Effector CD4-positive, alpha-beta T cell (primary cell): ENCODE data around the gene UNC80.

ENCODE experiments used
- DNase-seq: peaks from one replicate; pipeline ENCODE4 v3.0.0-alpha.2; 2020

The UNC80 gene

DNA sequence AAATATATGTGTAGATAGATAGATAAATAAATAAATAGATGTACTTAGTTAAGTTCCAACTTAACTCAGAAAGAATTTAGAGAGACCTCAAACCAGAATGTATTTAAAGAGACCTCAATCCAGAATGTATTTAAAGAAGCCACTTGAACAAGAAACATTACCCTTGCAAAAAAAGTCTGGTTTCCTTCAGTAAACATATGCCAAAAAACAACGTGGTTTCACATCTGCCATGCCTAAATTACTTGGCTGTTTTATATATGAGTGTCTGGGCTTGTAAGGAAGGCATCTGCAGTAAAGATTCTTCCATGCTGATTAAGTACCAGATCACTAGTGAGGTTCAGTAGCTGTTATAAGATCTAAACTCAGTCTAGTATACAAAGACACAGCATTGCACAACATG lies 201.7 kb downstream of the UNC80 start:
- no peak for DNase-seq

DNA sequence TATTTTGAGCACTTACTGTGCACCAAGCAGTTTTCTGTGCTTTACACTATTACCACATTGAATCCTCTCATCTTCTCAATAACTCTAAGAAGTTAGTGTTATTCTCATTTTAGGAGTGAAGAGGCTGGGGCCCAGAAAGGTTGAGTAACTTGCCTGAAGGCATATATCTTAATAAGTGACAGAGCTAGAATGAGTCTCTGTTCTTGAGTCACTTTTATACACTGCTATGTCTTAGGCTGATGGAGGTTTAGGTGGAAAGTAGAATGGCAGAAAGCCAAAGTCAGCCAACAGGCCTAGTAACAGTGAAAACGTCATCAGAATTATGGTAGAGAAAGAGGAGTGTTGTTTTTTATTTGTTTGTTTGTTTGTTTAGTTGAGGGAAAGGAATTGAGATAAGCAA lies 202.9 kb downstream of the UNC80 start:
- DNase-seq: no peak

DNA sequence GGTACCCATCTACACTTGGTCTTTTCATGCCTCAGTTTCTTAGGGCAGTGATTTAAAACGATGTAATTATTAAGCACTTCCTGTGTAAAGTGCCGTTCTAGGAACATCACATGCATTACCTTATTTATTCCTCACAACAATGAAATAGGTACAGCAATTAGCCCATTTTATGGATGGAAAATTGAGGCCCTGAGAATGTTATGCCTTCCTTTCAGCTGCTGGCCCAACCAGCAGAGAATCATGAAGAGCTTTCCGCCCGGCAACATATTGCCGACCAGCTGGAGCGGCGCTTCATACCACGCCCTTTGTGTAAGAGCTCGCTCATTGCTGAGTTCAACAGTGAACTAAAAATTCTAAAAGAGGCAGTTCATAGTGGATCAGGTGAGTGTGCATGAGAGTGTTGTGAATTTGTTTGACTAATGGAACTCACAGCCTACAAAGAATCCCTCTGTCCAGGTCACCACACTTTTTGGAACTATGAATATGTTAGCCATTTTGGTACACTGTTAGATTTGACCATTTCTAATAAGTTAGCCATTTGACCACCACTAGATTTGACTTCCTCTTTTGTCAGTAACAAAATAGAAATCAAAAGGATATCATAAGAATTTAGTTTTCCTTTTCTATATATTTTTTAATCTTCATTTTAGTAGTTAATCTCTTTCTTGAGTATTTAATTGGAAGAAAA lies 205.2 kb downstream of the UNC80 start:
- DNase-seq: no peak

DNA sequence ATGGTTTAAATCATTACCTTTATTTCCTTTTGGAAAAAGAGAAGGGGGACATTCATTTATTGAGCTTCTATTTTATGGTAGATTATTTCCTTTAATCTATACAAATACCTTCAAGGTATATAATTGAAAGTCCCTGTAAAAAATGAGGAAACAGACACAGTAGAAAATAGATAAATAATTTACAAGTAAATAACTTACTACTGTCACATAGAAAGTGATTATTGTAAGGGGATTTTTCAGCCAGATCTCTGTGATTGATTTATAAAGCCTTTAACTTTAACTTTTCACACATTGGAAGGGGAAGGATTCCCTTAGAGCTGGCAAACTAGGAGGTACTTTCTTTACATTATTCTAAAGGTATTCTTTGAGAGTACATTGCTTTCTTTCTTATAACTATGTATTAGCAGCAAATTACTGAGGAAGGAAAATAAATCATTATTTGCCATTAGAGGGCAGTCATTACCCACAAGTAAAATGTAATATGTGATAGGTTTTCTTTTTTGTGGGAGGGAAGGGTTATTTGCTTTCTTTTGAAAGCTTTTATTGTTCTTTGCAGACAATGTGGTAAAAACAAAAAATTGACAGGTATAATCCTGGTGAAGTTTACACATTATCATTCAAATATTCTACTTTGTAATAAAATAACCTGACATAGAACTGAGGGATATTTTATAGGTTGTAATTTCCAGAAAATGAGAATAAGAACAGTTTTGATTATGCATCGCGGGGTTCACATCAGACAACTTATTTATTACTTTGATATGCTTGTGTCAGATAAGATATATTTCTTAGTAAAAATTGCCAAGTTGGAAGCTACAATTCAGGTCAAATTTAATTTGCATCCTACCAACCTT lies 206.0 kb downstream of the UNC80 start:
- no peak for DNase-seq

DNA sequence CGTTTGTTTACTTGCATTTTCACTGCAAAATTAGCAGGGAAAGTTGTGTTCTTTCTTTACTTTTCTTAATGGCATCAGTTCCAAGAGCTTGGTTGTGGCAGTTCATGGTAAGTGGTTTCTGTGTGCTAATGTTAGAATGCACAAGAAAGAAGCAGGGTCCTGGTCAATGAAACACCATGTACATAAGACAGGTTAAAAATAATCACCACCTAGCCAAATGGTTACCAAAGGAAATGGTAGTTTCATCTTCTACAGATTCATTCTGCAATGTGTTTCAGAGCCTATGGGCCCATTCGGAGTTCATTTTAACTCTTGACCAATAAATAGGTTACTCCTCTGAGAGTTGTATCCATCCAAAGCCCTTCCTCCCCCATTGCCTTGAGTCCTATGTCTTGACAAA lies 212.7 kb downstream of the UNC80 start:
- no peak for DNase-seq

DNA sequence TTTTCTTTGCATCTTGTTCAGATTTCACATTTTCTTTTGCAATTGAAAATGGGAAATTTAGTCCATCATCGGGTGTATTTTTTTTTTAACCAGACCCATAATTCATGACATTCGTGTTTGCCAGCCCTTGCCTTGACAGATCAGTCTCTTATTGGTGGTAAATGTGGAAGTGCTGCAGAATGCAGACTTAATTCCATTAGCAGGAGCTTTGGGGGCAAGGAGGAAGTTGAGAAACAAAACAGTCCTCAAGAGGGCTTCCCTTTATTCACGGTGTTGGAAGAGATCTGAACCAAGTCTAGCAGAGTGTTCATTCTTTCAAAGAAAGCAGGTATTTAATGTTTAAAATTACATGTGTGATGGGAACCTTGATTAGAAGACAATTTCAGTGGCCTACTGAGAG lies 214.2 kb downstream of the UNC80 start:
- no peak for DNase-seq

DNA sequence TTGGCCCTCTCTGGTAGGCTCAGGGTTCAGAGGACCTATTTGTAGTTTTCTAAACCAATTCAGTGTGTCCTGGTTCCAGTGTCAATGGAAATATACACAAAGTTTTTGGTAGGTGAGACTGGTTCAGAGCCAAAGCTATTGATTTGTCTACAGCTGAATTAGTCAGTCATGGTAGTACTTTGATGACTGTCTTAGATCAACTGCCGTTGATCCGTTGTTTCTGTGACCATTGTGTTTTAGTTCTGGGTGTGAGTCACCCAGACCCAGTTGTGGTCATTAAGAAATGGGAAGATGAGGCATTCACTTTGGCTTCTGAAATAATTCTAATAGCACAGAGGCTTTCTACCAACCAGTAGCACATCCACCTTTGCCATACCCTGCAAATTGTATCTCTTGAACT lies 214.8 kb downstream of the UNC80 start:
- DNase-seq: no peak

DNA sequence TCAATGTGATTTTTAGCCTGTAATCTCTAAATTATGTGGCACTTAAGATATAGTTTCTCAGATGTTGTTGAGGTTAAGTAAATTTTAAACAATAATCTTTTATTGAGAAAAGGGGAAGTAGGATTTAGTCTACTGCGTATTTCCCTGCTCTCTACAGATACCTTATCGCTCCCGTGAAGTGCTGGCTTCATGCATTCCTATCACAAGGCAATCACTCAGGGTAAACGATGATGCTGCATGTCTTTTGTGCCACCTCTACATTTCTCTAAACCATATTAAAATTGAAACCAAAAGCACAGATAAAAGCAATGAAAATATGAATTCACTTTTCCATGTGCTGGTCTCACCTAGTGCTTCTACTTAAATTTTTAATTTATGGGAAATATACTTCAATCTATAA lies 216.4 kb downstream of the UNC80 start:
- no peak for DNase-seq

DNA sequence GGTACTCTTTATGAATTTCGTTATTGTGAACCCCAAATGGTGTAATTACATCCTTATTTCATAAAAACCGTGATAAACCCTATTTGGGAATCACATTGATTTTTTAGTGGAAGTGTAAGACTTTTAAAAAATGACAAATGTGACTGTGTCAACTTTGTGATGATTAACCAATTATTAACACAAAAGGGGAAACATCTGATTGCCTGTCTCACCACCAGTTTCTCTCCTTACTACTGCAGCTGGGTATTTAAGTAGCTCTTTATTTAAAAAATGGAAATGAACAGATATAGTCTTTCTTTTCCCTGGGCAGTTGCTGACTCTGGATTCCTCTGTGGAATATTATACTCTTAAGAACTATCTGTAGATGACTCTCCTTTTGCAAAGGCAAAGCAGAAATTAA lies 219.2 kb downstream of the UNC80 start:
- DNase-seq: no peak

DNA sequence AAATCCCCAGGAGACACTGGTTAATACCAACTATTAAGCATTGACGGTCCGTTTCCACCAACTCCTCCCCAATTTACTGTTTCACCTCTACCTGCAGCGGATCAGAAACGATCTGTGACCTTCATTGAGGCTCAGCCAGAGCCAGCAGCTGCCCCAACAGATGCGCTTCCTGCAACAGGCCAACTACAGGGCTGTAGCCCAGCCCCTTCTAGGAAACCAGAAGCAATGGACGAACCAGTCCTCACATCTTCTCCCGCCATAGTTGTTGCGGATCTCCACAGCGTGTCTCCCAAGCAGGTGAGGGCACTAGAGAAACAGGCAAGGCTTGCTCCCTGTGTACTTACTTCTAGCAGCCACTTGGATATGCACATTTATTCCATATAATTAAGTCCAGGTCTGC lies 222.3 kb downstream of the UNC80 start:
- no peak for DNase-seq

DNA sequence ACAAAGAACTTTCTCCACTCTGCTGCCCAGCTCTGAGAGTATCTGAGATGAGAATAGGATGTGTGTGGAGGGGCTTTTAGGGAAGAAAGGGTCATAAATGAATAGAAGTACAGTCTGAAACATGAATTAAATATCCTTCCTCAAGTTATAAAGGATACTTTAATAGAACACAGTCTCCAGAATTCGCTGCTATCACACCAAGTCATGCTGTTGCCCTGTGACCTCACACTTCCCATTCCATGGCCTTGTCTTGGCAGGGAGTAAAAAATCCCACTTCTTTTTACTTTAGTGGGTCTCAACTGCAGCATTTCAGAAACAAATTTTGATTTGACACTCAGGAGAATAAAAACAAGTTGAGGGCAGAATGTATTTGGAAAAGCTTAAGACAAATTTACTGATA lies 227.0 kb downstream of the UNC80 start:
- DNase-seq: no peak

DNA sequence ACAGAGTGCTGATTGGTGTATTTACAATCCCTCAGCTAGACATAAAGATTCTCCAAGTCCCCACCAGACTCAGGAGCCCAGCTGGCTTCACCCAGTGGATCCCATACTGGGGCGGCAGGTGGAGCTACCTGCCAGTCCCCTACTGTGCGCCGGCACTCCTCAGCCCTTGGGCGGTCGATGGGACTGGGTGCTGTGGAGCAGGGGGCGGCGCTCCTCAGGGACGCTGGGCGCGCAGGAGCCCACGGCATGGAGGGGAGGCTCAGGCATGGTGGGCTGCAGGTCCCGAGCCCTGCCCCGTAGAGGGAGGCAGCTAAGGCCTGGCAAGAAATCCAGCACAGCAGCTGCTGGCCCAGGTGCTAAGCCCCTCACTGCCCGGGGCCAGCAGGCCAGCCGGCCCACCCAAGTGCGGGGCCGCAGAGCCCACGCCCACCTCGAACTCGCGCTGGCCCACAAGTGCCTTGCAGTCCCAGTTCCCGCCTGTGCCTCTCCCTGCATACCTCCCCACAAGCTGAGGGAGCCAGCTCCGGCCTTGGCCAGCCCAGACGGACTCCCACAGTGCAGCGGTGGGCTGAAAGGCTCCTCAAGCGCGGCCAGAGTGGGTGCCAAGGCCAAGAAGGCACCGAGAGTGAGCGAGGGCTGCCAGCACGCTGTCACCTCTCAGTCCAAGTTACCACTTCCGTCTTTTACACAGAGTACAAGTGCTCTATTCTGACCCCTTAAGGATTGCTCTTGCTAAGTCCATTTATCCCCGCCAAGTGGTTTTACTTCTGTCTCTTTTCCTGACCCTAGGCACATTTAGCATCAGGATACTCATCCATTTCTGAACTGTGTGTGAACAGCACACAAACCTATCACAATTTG lies 229.1 kb downstream of the UNC80 start:
- no peak for DNase-seq

DNA sequence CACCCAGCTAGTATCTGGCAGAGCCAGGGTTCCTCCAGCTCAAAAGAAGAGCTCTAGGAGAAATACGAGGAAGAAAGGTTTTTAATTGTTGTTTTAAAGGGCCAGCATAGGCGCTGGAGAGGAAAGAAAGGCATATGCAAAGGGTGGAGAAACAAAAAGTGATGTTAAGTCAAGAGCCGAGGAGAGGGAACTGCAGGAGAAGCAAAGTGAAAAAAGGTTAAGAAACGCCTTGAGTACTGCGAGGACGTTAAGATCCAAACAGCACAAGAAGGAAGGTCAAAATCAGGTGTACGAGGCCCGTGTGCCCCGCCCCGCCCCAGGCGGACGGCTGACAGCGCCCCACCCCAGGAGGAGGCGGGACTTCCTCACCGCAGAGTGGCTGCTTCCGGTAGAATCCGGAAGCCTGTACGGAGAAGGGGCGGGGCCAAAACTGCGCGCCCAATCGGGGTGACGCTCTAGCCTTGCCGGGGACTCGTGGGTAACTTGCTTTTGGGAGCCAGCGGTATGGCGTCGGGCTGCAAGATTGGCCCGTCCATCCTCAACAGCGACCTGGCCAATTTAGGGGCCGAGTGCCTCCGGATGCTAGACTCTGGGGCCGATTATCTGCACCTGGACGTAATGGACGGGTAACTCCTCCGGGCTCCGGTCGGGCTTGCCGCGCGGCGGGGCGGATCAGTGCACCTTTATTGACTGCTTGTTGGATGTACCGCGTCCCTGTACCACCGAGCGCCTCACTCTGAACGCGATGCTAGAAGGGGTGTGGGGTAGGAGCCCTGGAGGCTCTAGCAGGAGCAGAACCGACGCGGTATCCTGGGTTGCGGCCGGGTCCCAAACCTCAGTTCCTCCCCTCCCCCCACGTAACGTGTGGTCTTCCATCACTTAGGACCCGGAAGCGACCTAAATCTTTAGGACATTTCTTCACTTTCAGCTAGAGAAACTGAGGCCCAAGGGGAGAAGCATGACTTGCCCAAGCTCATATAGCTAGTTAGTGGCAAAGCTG lies 230.8 kb downstream of the UNC80 start, which contains the start of gene RPE:
Gene RPE (plus strand): TSS at position 481 of the 1,000 bp plus-strand sequence. CDS start 24 bp downstream, at position 505.
- peak; percentile 96 for DNase-seq

DNA sequence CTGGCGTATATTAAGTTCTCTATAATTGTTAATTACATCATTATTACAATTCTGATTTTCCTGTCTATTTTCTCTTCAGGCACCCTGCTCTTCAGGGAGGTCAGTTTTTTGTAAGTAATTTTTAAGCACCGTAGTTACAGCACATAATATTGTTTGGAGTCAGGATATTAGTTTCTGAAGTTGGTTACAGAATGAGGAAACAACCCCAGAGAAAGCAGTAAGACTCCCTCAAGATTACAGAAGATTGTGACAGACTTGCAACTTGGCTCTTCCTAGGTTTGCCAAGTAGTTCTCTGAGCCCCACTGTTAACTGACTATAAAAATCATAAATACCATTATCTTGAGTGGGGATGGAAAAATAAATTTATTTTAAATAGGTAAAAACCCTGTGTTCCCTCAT lies 231.7 kb downstream of the UNC80 start:
- no peak for DNase-seq

DNA sequence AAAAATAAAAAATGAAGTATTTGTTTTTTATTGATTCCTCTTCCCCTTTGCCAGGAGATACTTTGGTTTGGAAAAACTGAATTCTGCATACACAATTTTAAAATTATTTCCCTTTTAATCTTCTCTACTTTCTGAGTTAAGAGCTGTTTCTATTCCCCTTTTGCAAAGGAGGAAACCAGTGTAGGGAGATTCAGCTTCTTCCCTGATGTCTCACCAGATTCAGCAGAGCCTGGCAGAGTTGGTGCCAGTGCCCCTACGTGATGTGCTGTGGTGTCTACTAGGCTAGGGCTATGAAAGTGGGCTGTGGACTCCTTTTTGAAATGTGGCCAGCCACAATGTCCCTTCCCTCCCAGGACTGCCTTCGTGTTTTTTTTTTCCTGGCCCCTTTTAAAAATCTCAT lies 233.2 kb downstream of the UNC80 start:
- no peak for DNase-seq

DNA sequence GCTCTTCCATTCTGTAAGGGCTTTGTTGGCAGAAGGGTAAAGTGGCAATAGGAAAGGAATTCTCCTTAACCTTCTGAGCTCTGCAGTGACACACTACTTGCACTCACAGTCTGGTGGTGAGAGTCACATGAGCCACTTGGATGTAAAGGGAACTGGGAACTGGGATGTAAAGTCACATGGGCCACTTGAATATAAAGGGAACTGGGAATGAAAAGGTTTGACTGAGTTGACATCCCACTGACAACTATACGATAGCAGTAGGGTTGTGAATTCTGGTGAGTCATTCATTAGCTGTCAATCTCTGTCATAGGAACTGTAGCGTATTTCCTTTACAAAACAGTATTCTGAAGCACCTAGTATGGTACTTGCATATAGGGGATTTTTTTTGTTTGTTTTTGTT lies 236.3 kb downstream of the UNC80 start:
- no peak for DNase-seq

DNA sequence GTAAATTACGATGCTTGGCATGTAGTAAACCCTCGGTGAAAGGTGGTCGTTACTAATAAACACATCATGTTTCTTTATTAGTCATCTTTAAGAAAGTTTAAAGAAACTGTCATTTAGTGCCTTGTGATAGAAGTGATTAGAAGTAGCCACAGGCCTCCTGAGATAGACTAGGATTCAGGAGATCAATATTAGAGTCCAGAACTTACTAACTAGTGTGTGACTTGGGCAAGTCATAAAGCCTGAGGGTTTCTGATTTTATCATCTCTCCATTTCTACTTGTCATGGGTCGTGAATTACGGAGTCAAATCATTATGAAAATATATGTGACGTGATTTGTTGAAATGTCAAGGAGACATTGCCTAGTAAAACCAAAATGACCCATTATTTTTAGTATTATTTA lies 237.5 kb downstream of the UNC80 start:
- DNase-seq: no peak

DNA sequence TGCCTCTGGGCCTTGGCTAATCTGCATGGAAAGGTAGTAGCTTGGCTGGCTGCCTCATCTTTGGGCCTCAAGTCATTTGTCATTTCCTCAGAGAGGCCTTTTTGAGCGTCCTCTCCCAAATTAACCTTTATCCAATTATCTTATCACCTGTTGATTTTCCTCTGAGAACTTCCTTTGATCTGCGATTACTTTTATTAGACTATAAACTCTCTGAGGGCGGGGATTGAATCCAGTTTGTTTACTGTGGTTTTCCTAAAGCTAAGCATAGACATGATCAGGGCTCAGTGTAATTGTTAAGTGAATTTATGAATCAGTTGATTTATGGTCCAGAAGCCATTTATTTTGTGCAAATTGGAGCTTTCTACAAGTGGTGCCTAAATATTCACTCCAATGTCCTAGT lies 238.3 kb downstream of the UNC80 start:
- DNase-seq: no peak

DNA sequence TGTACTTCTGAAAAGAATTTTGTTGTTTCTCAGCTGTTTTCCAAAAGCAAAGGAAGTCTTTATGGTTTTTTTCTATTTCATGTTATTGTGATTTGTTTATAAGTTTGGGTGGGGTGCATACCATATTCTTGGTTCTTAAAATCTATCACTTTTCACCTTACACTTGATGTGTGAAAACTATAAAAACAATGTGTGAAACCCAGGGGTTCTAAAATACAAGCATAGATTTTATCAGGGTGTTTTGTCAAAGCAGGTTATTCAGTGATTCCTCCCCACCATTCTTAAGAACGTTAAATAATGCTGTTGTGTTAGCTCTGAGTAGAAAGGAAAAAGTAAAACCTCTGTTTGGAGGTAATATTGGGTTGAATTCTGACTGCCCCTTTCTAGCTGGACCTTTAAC lies 248.5 kb downstream of the UNC80 start:
- no peak for DNase-seq

DNA sequence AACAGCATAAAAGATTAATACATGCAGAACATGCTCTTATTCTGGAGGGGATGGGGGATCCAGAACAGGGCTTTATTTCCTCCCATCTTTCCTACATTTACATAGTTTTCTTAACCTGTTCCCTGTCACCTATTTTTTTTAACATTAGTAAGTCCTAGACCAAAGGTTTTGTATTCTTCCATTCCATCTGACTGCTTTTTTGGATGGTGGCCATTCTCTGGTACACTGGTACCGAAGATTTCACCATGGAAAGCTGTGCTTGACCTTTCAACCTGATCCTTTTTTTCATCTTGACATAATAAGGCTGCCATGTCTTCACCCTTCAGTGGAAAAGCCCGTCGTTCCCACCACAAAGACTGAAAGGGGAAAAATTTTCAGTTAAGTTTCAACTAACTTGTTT lies 251.2 kb downstream of the UNC80 start:
- DNase-seq: no peak

DNA sequence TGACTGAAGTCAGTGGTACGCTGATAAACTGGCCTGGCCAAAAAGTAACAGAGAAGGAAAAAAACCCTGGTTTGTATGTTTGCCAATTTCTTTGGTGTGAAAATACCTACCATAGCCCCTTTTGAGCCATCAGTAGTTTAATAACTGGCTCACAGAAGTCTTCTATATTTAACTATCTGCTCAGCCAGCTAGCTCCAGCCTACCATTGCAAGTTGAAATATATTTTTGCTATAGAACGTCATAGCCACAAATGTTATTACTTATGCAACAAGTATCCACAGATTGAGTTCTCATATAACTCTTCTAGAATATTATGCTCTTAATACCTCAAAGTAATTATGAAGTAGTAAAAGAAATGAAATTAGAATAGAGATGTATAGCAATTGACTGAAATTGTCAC lies 256.0 kb downstream of the UNC80 start:
- DNase-seq: no peak

DNA sequence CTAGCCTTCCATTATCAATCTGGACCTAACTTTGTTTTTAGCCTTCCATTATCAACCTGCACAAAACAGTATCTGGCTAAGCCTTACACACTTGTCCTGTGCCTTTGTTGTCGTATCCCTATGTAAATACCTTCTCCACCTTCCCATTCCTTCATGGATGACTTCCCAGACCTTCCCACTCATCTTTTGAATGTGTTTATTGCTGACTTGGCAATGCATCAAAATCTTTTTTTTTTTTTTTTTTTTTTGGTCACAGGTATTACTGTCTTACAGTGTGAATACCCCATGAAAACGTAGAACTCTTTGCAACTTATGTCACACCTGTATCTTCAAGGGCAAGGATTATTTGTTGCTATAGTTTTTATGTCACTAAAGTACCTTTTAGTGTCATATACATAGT lies 256.5 kb downstream of the UNC80 start:
- no peak for DNase-seq
